Naive thymus-derived CD4-positive, alpha-beta T cell (primary cell): Measurements from ENCODE around the gene NR1H3. TPM values are rescaled to one million over a fixed set of nuclear protein-coding genes. Genes with fewer than 3 reads are reported as not detected.

Source experiments
- polyA plus RNA-seq, 2 donors: library from polyadenylated mRNA; unstranded; fragments of 300-500 nt; fragmentation: Illumina TruSeq; gene quantifications; one replicate each; pipeline ENCODE4 v1.2.3, GENCODE V29; 2021
- total RNA-seq, 6 experiments: library from RNA in 5 of 6; stranded (reverse) in 5 of 6; gene quantifications; 1 replicate in 5 of 6; 2 replicates in 1 of 6; pipeline ENCODE4 v1.2.3 and lab custom pipeline; 2021 to 2026

Gene NR1H3
- total and polyA plus RNA-seq, 7 experiments from 2014 or later = 3.7 to 19.4 (median 8.3) TPM

Other genes starting within 250 kb of the NR1H3 start
- gene ARFGAP2, start 81.1 kb upstream of the NR1H3 start, total RNA-seq = 100 to 1,000 TPM; 107 to 220 (median 155) TPM
- gene ARFGAP2, start 81.1 kb upstream of the NR1H3 start, polyA plus RNA-seq = 100 to 1,000 TPM; 117 to 121 TPM
- gene PACSIN3, start 71.6 kb upstream of the NR1H3 start, total RNA-seq = 1 to 10 TPM in 1 of 5 experiments, under 1 TPM in 1, not detected in 3; 0.34 to 4.3 TPM
- gene PACSIN3, start 71.6 kb upstream of the NR1H3 start, polyA plus RNA-seq = under 1 TPM in 1 of 2 donors, not detected in 1; 0.82 TPM
- gene DDB2, start 43.0 kb upstream of the NR1H3 start, total RNA-seq = 100 to 1,000 TPM in 2 of 5 experiments, 10 to 100 TPM in 3; 65.4 to 135 (median 93.4) TPM
- 10 to 100 TPM; 32.9 to 35.4 TPM for gene DDB2, start 43.0 kb upstream of the NR1H3 start, polyA plus RNA-seq
- gene ACP2, start 9.2 kb upstream of the NR1H3 start, total RNA-seq = 10 to 100 TPM; 17.6 to 38.1 (median 24.3) TPM
- gene ACP2, start 9.2 kb upstream of the NR1H3 start, polyA plus RNA-seq = 10 to 100 TPM in 1 of 2 donors, 1 to 10 TPM in 1; 7.1 to 17.7 TPM
- 100 to 1,000 TPM in 4 of 5 experiments, 10 to 100 TPM in 1; 99.9 to 150 (median 128) TPM for gene MADD, start 12.1 kb downstream of the NR1H3 start, total RNA-seq
- 10 to 100 TPM; 18.7 to 37.3 TPM for gene MADD, start 12.1 kb downstream of the NR1H3 start, polyA plus RNA-seq
- under 1 TPM in 2 of 5 experiments, not detected in 3; 0.16 to 0.86 TPM for gene MYBPC3, start 94.7 kb downstream of the NR1H3 start, total RNA-seq
- not detected for gene MYBPC3, start 94.7 kb downstream of the NR1H3 start, polyA plus RNA-seq
- gene SPI1, start 120.6 kb downstream of the NR1H3 start, total RNA-seq = 100 to 1,000 TPM in 1 of 5 experiments, 10 to 100 TPM in 1, 1 to 10 TPM in 2, not detected in 1; 5.0 to 247 (median 17.8) TPM
- under 1 TPM in 1 of 2 donors, not detected in 1; 0.27 TPM for gene SPI1, start 120.6 kb downstream of the NR1H3 start, polyA plus RNA-seq
- 10 to 100 TPM; 29.9 to 60.4 (median 45.1) TPM for gene SLC39A13, start 150.6 kb downstream of the NR1H3 start, total RNA-seq
- gene SLC39A13, start 150.6 kb downstream of the NR1H3 start, polyA plus RNA-seq = 10 to 100 TPM; 21.4 to 40.7 TPM
- 100 to 1,000 TPM in 1 of 5 experiments, 10 to 100 TPM in 4; 42.2 to 149 (median 51.3) TPM for gene PSMC3, start 168.4 kb downstream of the NR1H3 start, total RNA-seq
- 100 to 1,000 TPM; 106 to 128 TPM for gene PSMC3, start 168.4 kb downstream of the NR1H3 start, polyA plus RNA-seq
- gene RAPSN, start 191.1 kb downstream of the NR1H3 start, total RNA-seq = 1 to 10 TPM in 4 of 5 experiments, under 1 TPM in 1; 0.99 to 1.7 (median 1.4) TPM
- not detected for gene RAPSN, start 191.1 kb downstream of the NR1H3 start, polyA plus RNA-seq